HG03432 (cell line): ENCODE results near the gene TSC1.
"Not testable (repeated sequence)": the region's sequence is repeated elsewhere in the genome, so short reads cannot be mapped to it uniquely, and the experiment has no call there.

ENCODE experiments used
- ATAC-seq: cut with Tn5 transposase; IDR thresholded peaks from one replicate; pipeline ENCODE4 v1.9.1; 2021; ENCODE audit warnings: mild to moderate bottlenecking, moderate library complexity; ENCODE audit not compliant: unreplicated experiment

The TSC1 gene

GRCh38 chr9:132944294-132945185 is at the start of gene TSC1:
Gene TSC1, minus strand, starts transcription at chr9:132944616. Its CDS starts 15,744 bp downstream, at chr9:132928872.
- peak; percentile 72 for ATAC-seq

DNA sequence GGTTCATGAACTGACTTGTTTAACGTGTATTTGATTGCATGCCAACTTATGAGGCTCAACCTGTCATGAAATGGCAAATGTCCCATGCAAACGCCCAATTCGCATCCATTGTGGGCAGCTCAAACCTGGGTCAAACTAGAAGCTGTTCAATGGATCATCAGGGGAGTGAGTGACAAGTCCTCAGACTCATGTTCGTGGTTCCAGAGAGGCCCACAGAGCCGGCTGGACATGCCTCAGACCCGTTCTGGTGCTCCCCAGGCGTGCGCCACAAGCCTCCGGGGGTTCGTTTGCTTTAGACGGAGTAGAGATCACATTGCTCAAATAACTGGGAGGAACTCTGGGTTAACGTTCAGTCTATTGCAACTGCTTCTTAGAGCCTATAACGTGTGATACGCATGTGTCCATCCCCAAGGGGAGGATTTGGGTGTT is 49.1 kb upstream of the TSC1 start:
- ATAC-seq: no peak

GRCh38 chr9:132991351-132992300 is 47.2 kb upstream of the TSC1 start:
- ATAC-seq: no peak

GRCh38 chr9:132990781-132991180 is 46.4 kb upstream of the TSC1 start:
- no peak for ATAC-seq

GRCh38 chr9:132989998-132990557 is 45.7 kb upstream of the TSC1 start:
- not testable (repeated sequence) for ATAC-seq

- no peak for ATAC-seq
These were observed 45.1 kb upstream of the TSC1 start for GRCh38 chr9:132989414-132989996.

- ATAC-seq: no peak
These were observed 44.5 kb upstream of the TSC1 start for GRCh38 chr9:132989014-132989310.

DNA sequence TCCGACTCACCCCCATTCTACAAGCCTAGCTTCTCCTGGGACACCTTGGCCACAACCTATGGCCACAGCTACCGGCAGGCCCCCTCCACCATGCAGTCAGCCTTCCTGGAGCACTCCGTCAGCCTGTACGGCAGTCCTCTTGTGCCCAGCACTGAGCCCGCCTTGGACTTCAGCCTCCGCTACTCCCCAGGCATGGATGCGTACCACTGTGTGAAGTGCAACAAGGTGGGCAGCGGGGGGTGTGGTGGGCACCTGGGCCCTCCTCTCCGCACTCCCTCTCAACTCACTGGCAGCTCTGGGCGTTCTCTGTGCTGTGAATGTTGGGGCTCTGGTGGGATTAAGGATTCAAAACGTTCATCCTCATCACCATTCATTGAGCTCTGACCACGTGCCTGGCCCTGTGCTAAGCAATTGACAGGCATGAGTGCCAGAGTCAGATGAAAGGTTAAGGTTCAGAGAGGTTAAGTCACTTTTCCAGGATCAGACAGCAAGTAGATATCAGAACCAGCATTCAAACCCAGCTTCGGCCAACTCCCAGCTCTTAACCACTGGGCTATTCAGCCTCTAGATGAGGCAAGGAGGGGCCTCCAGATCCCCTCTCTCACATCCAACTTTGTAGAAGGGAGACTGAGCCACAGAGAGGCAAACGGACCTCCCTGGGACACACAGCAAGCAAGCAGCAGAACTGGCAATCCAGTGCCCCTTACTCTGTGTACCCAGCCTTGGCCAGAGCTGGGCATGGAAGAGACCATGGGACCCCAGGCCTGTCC is 44.0 kb upstream of the TSC1 start:
- no peak for ATAC-seq

DNA sequence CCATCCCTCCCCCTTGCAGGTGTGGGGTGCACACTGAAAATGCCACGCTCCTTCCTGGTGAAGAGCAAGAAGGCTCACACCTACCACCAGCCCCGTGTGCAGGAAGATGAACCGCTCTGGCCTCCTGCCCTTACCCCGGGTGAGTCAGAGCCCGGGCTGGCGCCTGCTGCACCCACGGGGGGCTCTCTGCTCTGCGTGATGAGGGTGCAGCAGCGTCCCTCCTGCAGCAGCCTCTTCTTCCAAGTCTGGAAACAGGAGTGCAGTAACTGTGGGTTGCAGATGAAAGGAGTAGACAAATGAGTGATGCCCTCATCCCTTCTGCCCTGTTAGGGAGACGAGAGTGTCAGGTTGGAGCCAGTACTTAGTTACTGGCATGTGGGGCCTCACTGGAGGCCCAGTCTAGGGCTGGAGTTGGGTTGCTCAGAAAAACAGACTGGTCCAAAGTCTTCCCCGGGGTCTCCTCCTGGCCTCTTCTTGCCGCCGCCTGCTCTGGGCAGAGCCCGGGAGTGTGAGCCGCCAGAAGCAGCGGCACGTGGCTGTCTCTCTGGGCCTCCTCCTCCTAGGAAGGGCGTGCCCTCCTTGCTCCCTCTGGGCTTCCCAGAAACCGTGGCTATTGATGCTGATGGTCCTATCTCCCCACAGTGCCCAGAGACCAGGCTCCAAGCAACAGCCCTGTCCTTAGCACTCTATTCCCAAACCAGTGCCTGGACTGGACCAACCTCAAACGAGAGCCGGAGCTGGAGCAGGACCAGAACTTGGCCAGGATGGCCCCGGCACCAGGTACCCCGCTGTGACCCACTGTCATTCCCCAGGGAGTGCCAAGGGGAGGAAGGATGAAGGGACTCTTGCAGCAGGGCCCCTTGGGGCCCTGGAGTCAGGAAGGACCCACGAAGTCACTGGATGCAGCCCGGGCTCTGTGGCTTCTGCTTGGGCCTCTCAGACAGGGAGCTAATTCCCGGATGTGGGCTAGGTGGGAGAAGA is 42.5 kb upstream of the TSC1 start:
- ATAC-seq: no peak

- ATAC-seq: no peak
These were observed 41.7 kb upstream of the TSC1 start for GRCh38 chr9:132986114-132986513.

DNA sequence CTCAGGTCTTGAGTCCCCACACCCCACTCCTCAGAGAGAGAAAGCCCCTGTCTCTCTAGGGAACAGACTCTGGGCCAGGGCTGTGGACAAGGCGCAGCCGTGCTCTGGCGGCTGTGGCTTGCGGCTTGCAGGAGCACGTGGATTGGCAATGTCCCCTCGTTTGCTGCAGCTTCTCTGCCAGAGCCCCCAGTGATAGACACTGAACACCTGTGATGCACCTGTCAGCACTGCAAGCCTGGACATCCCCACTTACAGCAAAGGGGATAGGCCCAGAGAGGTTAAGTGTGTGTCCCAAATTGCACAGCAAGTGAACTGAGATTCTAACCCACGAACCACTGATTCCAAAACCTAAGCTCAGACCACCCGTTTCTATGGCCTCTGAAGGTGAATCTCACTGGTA is 41.1 kb upstream of the TSC1 start:
- ATAC-seq: no peak

DNA sequence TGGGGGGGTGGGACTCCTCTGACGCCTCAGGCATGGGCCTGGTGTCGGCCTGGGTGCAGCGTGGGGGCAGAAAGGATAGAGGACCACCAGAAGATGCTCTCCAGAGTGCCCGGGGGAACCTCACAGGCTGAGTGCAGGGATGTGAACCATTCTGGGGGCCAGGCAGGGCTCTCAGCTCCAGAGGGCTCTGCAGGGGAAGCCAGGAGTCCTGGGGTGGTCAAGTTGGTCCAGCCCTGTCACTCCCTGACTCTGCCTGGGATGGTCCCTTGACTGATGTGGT is 40.6 kb upstream of the TSC1 start:
- ATAC-seq: no peak

- ATAC-seq: no peak
These were observed 40.0 kb upstream of the TSC1 start for GRCh38 chr9:132984202-132985070.

DNA sequence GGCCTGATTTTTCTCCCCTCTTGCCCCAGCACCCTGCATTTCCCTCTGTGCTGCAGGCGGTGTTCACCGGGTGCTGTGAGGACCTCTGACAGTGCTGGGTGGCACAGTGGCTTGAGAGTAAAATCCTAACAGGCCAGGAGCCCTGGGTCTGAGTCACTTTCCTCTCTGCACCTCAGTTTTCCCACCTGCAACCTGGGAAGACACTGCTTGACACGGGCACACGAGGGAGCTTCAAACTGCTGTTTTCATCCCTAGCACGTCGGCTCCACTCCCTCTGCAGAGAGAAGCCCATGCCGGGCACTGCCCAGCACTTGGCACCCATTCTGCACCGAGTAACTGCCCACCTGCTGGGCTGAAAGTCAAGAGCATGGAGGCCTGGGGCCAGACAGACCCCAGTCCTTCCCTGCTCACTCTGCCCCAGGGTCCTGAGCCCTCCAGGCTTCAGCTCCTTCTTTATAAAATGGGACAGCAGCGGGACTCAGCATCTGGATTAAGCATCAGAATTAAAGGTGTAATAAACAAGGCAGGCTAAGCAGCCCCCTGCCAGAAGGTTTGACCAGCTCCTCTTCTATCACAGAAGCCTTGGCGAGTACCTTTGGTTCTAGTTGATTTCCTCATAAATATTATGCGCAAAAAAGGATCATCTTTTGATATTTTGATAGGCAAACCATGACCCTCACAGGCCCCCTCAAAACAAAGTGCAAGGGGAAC is 39.2 kb upstream of the TSC1 start:
- no peak for ATAC-seq

GRCh38 chr9:132982458-132982857 is 38.0 kb upstream of the TSC1 start:
- ATAC-seq: no peak

GRCh38 chr9:132980157-132980556 is 35.7 kb upstream of the TSC1 start:
- no peak for ATAC-seq

DNA sequence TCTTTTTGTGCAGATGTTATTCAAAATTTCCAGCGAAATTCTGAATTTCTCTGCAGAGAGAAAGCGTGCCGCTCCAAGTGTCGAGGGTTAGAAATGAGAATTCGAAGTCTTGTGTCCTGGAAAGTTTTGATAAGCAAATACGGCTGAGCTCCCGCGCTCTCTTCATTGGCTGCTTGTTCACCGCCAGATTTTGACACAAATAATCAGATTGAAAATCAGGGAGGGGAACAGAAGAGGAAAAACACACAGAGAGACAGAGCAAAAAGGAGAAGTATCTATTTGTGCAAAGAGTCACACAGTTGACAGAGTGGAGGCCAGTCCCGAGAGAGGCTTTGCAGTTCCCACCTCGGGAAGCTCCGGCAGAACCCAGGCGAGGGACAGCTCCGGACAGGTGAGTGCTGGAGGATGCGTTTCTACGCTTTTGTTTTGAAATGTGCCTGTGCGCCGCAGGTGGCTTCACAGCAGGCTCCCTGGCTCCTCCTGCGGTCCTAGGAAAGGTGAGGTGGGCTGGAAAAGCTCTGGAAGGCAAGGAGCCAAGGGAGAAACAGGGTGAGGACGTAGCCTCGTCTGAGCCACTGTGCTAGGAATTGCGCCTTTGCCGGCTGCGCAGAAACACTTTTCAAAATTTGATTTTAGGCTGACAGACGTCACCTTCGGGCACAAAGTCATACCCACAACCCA is 34.2 kb upstream of the TSC1 start, which contains the start of gene GFI1B:
TSS of gene GFI1B (plus strand) at position 244 of the 681 bp plus-strand sequence. CDS start 7,985 bp downstream, outside the sequence.
- no peak for ATAC-seq
